Activated CD4-positive, CD25-positive, alpha-beta regulatory T cell treated with anti-CD3 and anti-CD28 coated beads, Interleukin-2, amount 50 U/mL, for 24 hours (primary cell): Measurements from ENCODE around the gene FAT4.

Experiments
- ATAC-seq, 2 donors: fragments of 150-1000 bp; cut with Tn5 transposase; one replicate each; pipeline ENCODE4 v1.10.0; 2021; ENCODE audit warnings: mild to moderate bottlenecking in 1 of 2, moderate library complexity in 1 of 2

FAT4 gene

GRCh38 chr4:125319311-125319710 is 4.6 kb downstream of the FAT4 start:
- ATAC-seq = no peak

- ATAC-seq = no peak
Observed at GRCh38 chr4:125321709-125322365, 7.1 kb downstream of the FAT4 start.

GRCh38 chr4:125322366-125322730 is 7.6 kb downstream of the FAT4 start:
- ATAC-seq = no peak

- no peak for ATAC-seq
Observed at GRCh38 chr4:125323654-125324053, 8.9 kb downstream of the FAT4 start.

- ATAC-seq = no peak
Observed at GRCh38 chr4:125325733-125326132, 11.0 kb downstream of the FAT4 start.

- ATAC-seq = no peak
Observed at GRCh38 chr4:125331116-125331515, 16.4 kb downstream of the FAT4 start.

GRCh38 chr4:125334926-125335325 is 20.2 kb downstream of the FAT4 start:
- no peak for ATAC-seq

- ATAC-seq = no peak
Observed at GRCh38 chr4:125338814-125339213, 24.1 kb downstream of the FAT4 start.

GRCh38 chr4:125344198-125344597 is 29.4 kb downstream of the FAT4 start:
- no peak for ATAC-seq

- no peak for ATAC-seq
Observed at GRCh38 chr4:125346616-125347015, 31.9 kb downstream of the FAT4 start.

GRCh38 chr4:125350470-125351135 is 35.8 kb downstream of the FAT4 start:
- ATAC-seq = no peak

GRCh38 chr4:125352521-125352920 is 37.8 kb downstream of the FAT4 start:
- ATAC-seq = no peak

GRCh38 chr4:125353131-125353530 is 38.4 kb downstream of the FAT4 start:
- no peak for ATAC-seq

- no peak for ATAC-seq
Observed at GRCh38 chr4:125355791-125356190, 41.0 kb downstream of the FAT4 start.

- ATAC-seq = no peak
Observed at GRCh38 chr4:125357675-125358074, 42.9 kb downstream of the FAT4 start.

GRCh38 chr4:125358453-125358852 is 43.7 kb downstream of the FAT4 start:
- ATAC-seq = no peak

GRCh38 chr4:125359363-125359762 is 44.6 kb downstream of the FAT4 start:
- no peak for ATAC-seq

GRCh38 chr4:125359960-125360634 is 45.3 kb downstream of the FAT4 start:
- ATAC-seq = no peak

- no peak for ATAC-seq
Observed at GRCh38 chr4:125360727-125361126, 46.0 kb downstream of the FAT4 start.
